ENCODE results near the gene JARID2. TPM values are rescaled to one million over a fixed set of nuclear protein-coding genes. Genes with fewer than 3 reads are reported as not detected.

The JARID2 gene
- total and polyA plus RNA-seq, 4 donors: 15.4 to 25.5 (median 23.1) TPM

DNA sequence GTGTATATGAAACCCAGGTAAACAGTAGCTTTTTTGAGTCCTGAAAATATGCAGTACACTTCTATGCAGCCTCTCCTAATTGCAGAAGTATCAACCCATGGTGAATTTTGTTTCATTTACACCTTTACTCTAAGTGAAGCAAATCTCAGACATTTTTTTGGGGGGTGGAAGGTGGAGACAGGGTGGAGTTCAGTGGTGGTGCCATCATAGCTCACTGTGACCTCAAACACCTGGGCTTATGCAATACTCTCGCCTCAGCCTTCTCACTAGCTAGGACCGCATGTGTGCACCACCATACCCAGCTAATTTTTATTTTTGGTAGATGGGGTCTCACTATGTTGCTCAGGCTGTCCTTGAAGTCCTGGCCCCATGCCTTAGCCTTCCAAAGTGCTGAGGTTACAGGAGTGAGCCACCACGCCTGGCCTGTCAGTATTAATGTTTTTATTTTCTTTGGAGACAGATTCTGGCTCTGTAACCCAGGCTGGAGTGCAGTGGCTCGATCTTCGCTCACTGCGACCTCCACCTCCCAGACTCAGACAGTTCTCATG, 80.3 kb downstream of the JARID2 start:
- Histone ChIP-seq H3K9me3 (ENCODE audit: control insufficient read depth, insufficient read depth, low read length) (no peaks in the 10 kb centered on the region), H3K36me3 (ENCODE audit: control insufficient read depth, insufficient read depth, low read length) (no peaks in the 10 kb centered on the region), H3K4me1 (ENCODE audit: control insufficient read depth, insufficient read depth, low read length) (peaks cover 15% of the 10 kb centered on the region), H3K27ac (ENCODE audit: low read depth, low read length) (no peak overlapping the region), H3K4me3 (ENCODE audit: low read depth, low read length) (no peak overlapping the region), H3K27me3 (ENCODE audit: control insufficient read depth, insufficient read depth, low read length) (no peaks in the 10 kb centered on the region)
- WGBS (ENCODE audit: insufficient coverage): 82% methylated on average over 3 of the region's 6 CpGs
- no peak for DNase-seq (ENCODE audit: low read depth in 4 of 6, low spot score in 6 of 6)

DNA sequence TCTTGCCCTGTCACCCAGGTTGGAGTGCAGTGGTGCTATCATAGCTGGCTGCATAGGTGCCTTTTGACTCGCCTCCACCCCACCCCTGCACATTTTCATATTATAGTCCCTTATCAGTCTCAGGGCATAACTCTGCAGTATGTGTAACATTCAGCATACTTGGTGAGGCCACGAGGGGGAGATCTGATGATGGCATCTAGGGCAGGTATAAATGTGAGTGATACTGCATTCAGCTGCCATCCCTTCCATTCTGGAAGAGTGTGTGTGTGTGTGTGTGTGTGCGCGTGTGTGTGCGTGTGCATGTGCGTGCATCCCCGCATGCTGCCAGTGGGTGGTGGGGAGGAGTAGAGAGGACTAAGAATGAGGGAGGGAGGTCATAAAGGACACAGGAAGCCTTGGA, 81.4 kb downstream of the JARID2 start:
- H3K4me3 ChIP-seq (ENCODE audit: low read depth, low read length): no peak overlapping the region
- no peak overlapping the region for H3K27ac ChIP-seq (ENCODE audit: low read depth, low read length)
- H3K27me3 ChIP-seq (ENCODE audit: control insufficient read depth, insufficient read depth, low read length): no peaks in the 10 kb centered on the region
- peak in 1 of 6 donors; percentile 58 for DNase-seq (ENCODE audit: low read depth in 4 of 6, low spot score in 6 of 6)
- no peaks in the 10 kb centered on the region for H3K36me3 ChIP-seq (ENCODE audit: control insufficient read depth, insufficient read depth, low read length)
- H3K9me3 ChIP-seq (ENCODE audit: control insufficient read depth, insufficient read depth, low read length): no peaks in the 10 kb centered on the region
- 54% methylated on average over 6 of the region's 7 CpGs for WGBS (ENCODE audit: insufficient coverage)
- H3K4me1 ChIP-seq (ENCODE audit: control insufficient read depth, insufficient read depth, low read length): peaks cover 19% of the 10 kb centered on the region

DNA sequence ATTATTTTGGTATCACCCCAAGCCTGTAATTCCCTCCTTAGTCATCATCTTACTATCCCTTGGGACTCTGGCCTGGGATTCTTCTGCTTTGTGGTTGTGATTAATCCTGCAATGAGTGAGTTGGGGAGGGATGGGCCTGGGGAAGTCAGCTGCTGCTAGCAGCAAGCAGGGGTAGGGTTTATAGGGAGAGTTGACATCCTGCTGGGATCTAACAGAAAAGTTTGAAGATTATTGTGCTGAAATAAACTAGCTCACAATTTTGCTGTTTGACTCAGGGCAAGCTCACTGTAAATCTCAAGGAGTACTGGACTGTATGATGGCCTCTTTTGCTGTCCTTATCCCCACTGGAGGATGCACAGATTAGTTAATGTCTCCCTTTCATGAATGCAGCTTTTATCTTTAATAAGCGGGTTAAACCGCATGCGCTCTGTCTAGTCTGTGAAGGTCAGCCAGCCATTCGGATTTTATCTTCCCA, 83.4 kb downstream of the JARID2 start:
- Histone ChIP-seq H3K4me3 (ENCODE audit: low read depth, low read length) (no peak overlapping the region), H3K4me1 (ENCODE audit: control insufficient read depth, insufficient read depth, low read length) (peaks cover 19% of the 10 kb centered on the region), H3K9me3 (ENCODE audit: control insufficient read depth, insufficient read depth, low read length) (no peaks in the 10 kb centered on the region), H3K36me3 (ENCODE audit: control insufficient read depth, insufficient read depth, low read length) (no peaks in the 10 kb centered on the region), H3K27me3 (ENCODE audit: control insufficient read depth, insufficient read depth, low read length) (no peaks in the 10 kb centered on the region), H3K27ac (ENCODE audit: low read depth, low read length) (no peak overlapping the region)
- peak in 1 of 6 donors; percentile 29 for DNase-seq (ENCODE audit: low read depth in 4 of 6, low spot score in 6 of 6)
- WGBS (ENCODE audit: insufficient coverage): no CpG with 5 or more reads among the region's 4 CpGs

DNA sequence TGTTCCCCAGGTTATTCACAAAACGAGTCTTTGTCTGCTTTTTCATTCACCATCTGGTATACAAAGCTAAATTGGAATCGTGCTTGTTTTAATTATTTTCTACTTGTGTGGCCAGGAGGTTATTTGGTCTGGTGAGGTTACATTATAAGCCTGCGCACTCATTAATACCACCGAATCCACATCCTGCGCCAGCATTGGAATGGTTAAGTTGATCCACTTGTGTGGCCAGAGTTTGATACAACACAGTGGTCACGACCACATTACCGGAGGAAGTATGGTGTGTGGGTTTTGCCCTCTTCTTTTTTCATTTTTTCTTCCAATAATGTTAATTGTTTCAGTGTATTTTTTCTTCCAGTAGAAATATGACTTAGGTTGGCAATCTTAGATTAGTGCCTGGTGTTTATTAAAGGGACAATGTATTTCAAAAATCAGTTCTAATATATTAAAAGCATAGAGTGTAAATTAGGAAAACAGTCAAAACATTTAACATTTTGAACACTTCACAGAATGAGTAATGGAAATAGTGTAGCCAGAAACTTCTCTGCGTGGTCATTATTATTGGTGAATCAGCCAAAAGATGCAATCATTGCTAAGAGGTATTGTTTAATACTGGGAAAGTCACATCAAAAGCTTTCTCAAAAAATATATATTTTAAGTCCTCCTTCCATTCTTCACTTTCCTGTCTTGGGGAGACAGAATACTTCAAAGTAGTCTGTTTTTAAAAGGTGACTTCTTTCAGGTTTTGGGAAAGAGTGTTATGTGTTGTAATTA, 84.5 kb downstream of the JARID2 start:
- Histone ChIP-seq H3K36me3 (ENCODE audit: control insufficient read depth, insufficient read depth, low read length) (no peaks in the 10 kb centered on the region), H3K27ac (ENCODE audit: low read depth, low read length) (no peak overlapping the region), H3K4me1 (ENCODE audit: control insufficient read depth, insufficient read depth, low read length) (peaks cover 21% of the 10 kb centered on the region), H3K4me3 (ENCODE audit: low read depth, low read length) (no peak overlapping the region), H3K9me3 (ENCODE audit: control insufficient read depth, insufficient read depth, low read length) (no peaks in the 10 kb centered on the region), H3K27me3 (ENCODE audit: control insufficient read depth, insufficient read depth, low read length) (no peaks in the 10 kb centered on the region)
- no CpG with 5 or more reads among the region's 8 CpGs for WGBS (ENCODE audit: insufficient coverage)
- DNase-seq (ENCODE audit: low read depth in 4 of 6, low spot score in 6 of 6): peak in 1 of 6 donors; percentile 25

DNA sequence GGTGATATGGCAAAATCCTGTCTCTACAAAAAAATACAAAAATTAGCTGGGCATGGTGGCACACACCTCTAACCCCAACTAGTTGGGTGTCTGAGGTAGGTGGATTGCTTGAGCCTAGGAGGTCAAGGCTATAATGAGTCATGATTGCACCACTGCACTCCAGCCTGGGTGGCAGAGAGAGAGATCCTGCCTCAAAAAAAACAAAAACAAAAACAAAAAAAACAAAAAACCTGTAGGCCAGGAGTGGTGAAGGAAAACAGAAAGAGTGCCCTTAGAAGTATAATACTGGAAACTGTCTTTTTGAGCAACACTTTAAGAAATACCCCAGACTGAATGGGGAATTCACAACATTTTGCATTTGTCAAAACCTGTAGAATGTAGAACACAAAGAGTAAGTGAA, 85.3 kb downstream of the JARID2 start:
- DNase-seq (ENCODE audit: low read depth in 4 of 6, low spot score in 6 of 6): no peak
- H3K9me3 ChIP-seq (ENCODE audit: control insufficient read depth, insufficient read depth, low read length): no peaks in the 10 kb centered on the region
- no peak overlapping the region for H3K4me3 ChIP-seq (ENCODE audit: low read depth, low read length)
- H3K27me3 ChIP-seq (ENCODE audit: control insufficient read depth, insufficient read depth, low read length): no peaks in the 10 kb centered on the region
- no peaks in the 10 kb centered on the region for H3K36me3 ChIP-seq (ENCODE audit: control insufficient read depth, insufficient read depth, low read length)
- H3K4me1 ChIP-seq (ENCODE audit: control insufficient read depth, insufficient read depth, low read length): peaks cover 21% of the 10 kb centered on the region
- H3K27ac ChIP-seq (ENCODE audit: low read depth, low read length): no peak overlapping the region

DNA sequence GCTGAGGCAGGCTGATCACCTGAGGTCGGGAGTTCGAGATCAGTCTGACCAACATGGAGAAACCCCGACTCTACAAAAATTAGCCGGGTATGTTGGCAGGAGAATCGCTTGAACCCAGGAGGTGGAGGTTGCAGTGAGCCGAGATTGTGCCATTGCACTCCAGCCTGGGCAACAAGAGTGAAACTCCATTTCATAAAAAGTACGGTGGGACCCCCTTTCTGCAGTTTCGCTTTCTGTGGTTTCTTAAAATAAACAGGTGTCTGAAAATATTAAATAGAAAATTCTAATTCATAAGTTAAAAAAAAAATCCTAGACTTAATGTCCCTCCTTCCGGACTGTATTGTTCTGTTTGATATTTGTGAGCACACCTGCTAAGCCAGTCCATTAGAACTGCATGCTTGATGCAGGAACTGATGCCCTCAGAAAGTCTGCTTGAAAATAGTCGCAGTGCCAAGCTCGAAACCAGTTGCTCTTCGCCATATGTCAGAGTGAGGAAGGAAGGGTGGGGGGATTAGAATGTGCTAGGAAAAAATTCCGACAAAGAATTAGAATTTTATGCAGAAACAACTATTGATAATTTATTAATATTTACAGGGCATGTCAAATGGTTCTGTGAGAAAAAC, 85.9 kb downstream of the JARID2 start:
- no peak overlapping the region for H3K4me3 ChIP-seq (ENCODE audit: low read depth, low read length)
- no peak overlapping the region for H3K27ac ChIP-seq (ENCODE audit: low read depth, low read length)
- H3K4me1 ChIP-seq (ENCODE audit: control insufficient read depth, insufficient read depth, low read length): peaks cover 19% of the 10 kb centered on the region
- DNase-seq (ENCODE audit: low read depth in 4 of 6, low spot score in 6 of 6): peak in 1 of 6 donors; percentile 45
- no peaks in the 10 kb centered on the region for H3K9me3 ChIP-seq (ENCODE audit: control insufficient read depth, insufficient read depth, low read length)
- 78% methylated on average over 7 of the region's 13 CpGs for WGBS (ENCODE audit: insufficient coverage)
- H3K27me3 ChIP-seq (ENCODE audit: control insufficient read depth, insufficient read depth, low read length): no peaks in the 10 kb centered on the region
- no peaks in the 10 kb centered on the region for H3K36me3 ChIP-seq (ENCODE audit: control insufficient read depth, insufficient read depth, low read length)

DNA sequence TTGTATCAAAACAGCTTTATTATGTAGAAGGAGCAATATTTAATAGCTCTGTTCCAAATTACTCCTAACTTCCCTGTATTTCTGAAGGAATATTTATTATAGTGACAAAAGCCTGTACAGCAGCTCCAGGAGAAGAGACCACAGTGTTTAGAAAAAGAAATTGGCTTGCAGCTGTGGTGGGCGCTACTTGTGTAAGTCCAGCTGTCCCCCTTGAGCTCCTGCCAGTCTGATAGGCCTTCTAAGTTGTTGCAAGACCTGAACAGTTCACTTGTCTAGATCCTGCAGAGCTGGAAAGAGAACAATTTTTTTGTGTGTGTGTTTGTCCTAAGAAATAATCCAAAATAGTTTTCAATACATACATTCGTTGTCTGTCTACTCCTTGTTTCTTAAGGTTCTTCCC, 86.6 kb downstream of the JARID2 start:
- Histone ChIP-seq H3K9me3 (ENCODE audit: control insufficient read depth, insufficient read depth, low read length) (no peaks in the 10 kb centered on the region), H3K36me3 (ENCODE audit: control insufficient read depth, insufficient read depth, low read length) (no peaks in the 10 kb centered on the region), H3K4me1 (ENCODE audit: control insufficient read depth, insufficient read depth, low read length) (peaks cover 16% of the 10 kb centered on the region), H3K27ac (ENCODE audit: low read depth, low read length) (no peak overlapping the region), H3K27me3 (ENCODE audit: control insufficient read depth, insufficient read depth, low read length) (no peaks in the 10 kb centered on the region), H3K4me3 (ENCODE audit: low read depth, low read length) (no peak overlapping the region)
- DNase-seq (ENCODE audit: low read depth in 4 of 6, low spot score in 6 of 6): peak in 3 of 6 donors; percentile 41 to 71 (median 69)
- WGBS (ENCODE audit: insufficient coverage): 42% methylated on average over 1 of the region's 2 CpGs

DNA sequence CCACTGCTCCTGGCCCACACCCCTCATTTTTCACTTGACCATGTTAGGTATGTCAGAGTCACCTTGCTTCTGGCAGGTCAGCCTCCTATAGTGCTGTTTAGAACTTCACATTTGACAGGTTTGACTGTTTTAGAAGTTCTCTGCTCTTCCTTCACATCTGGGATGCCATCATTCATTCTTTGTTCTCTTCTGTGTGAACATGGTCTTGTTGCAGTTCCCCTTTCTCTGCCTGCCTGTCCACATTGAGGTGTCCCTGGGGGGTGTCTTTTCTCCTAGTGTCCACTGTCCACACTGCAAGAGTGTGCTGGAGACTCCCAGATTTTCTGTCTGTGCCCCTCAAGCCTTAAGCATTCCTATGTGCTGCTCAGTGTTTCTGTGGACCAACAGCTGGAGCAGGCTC, 89.5 kb downstream of the JARID2 start:
- Histone ChIP-seq H3K27ac (ENCODE audit: low read depth, low read length) (no peak overlapping the region), H3K9me3 (ENCODE audit: control insufficient read depth, insufficient read depth, low read length) (no peaks in the 10 kb centered on the region), H3K4me1 (ENCODE audit: control insufficient read depth, insufficient read depth, low read length) (peaks cover 10% of the 10 kb centered on the region), H3K36me3 (ENCODE audit: control insufficient read depth, insufficient read depth, low read length) (no peaks in the 10 kb centered on the region), H3K4me3 (ENCODE audit: low read depth, low read length) (no peak overlapping the region), H3K27me3 (ENCODE audit: control insufficient read depth, insufficient read depth, low read length) (no peaks in the 10 kb centered on the region)
- DNase-seq (ENCODE audit: low read depth in 4 of 6, low spot score in 6 of 6): no peak

DNA sequence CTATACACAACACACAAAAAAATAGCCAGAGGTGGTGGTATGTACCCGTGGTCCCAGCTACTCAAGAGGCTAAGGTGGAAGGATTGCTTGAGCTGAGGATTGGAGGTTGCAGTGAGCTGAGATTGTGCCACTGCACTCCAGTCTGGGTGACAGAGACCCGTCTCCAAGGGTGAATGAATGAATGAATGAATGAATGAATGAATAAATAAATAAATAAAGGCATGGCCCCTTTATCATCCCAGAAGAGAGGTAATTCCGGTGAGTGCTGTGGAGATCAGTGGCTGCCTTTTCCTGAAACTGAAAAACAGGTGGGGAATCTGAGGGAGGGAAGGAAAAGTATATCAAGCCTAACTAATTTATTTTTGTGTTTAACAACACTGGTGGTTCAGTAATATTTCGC, 90.0 kb downstream of the JARID2 start:
- Histone ChIP-seq H3K27me3 (ENCODE audit: control insufficient read depth, insufficient read depth, low read length) (no peaks in the 10 kb centered on the region), H3K4me1 (ENCODE audit: control insufficient read depth, insufficient read depth, low read length) (peaks cover 10% of the 10 kb centered on the region), H3K4me3 (ENCODE audit: low read depth, low read length) (no peak overlapping the region), H3K27ac (ENCODE audit: low read depth, low read length) (no peak overlapping the region), H3K36me3 (ENCODE audit: control insufficient read depth, insufficient read depth, low read length) (no peaks in the 10 kb centered on the region), H3K9me3 (ENCODE audit: control insufficient read depth, insufficient read depth, low read length) (no peaks in the 10 kb centered on the region)
- DNase-seq (ENCODE audit: low read depth in 4 of 6, low spot score in 6 of 6): no peak
- no CpG with 5 or more reads among the region's 4 CpGs for WGBS (ENCODE audit: insufficient coverage)
